Chondrocyte (in vitro differentiated cells): ENCODE data around the gene NFATC4. TPM values are rescaled to one million over a fixed set of nuclear protein-coding genes. Genes with fewer than 3 reads are reported as not detected.

Source experiments
- DNase-seq: peaks from one replicate; pipeline ENCODE4 v3.0.0; 2021; ENCODE audit warnings: mixed read lengths, low spot score
- H3K27ac Mint-ChIP-seq: one replicate; pipeline ENCODE4 v1.8.0; 2021; ENCODE audit warnings: mild to moderate bottlenecking, moderate library complexity, mixed read lengths; ENCODE audit not compliant: unreplicated experiment
- H3K27me3 Mint-ChIP-seq: 2 replicates; pipeline ENCODE4 v1.8.0; 2021; ENCODE audit warnings: low read depth, mixed read lengths
- H3K36me3 Mint-ChIP-seq: 2 replicates; pipeline ENCODE4 v1.8.0; 2021; ENCODE audit warnings: low read depth, mixed read lengths
- H3K4me1 Mint-ChIP-seq: 2 replicates; pipeline ENCODE4 v1.8.0; 2021; ENCODE audit warnings: low read depth, mild to moderate bottlenecking, mixed read lengths
- H3K4me3 Mint-ChIP-seq: one replicate; pipeline ENCODE4 v1.8.0; 2021; ENCODE audit warnings: mild to moderate bottlenecking, moderate library complexity, mixed read lengths; ENCODE audit not compliant: unreplicated experiment
- H3K9me3 Mint-ChIP-seq: 2 replicates; pipeline ENCODE4 v1.8.0; 2021; ENCODE audit warnings: low read depth, mixed read lengths
- CTCF ChIP-seq: fragments of 200-600 bp; sonication (generic); IDR thresholded peaks from 2 replicates; pipeline ENCODE4 v1.5.0; 2021; ENCODE audit warnings: antibody characterized with exemption, mild to moderate bottlenecking, moderate library complexity
- total RNA-seq: library from RNA; stranded (reverse); gene quantifications from 3 replicates; pipeline ENCODE4 v1.2.1, GENCODE V29; 2021

The NFATC4 gene
- total RNA-seq, 1 donor from 2014 or later: 97.7 TPM

- Mint-ChIP-seq H3K27me3 (peaks cover 24% of the 10 kb centered on the region), H3K36me3 (no peaks in the 10 kb centered on the region), H3K4me1 (peaks cover 7% of the 10 kb centered on the region), H3K9me3 (no peaks in the 10 kb centered on the region), H3K4me3 (no peak overlapping the region), H3K27ac (no peak overlapping the region)
- no peak for TF ChIP-seq CTCF
- no peak for DNase-seq
Observed at GRCh38 chr14:24340606-24341005, 27.4 kb upstream of the NFATC4 start.

GRCh38 chr14:24342889-24343288 is 25.1 kb upstream of the NFATC4 start:
- H3K27ac Mint-ChIP-seq: no peak overlapping the region
- H3K36me3 Mint-ChIP-seq: peaks cover 1% of the 10 kb centered on the region
- H3K9me3 Mint-ChIP-seq: no peaks in the 10 kb centered on the region
- H3K4me3 Mint-ChIP-seq: no peak overlapping the region
- no peak for TF ChIP-seq CTCF
- H3K27me3 Mint-ChIP-seq: peaks cover 28% of the 10 kb centered on the region
- DNase-seq: no peak
- no peaks in the 10 kb centered on the region for H3K4me1 Mint-ChIP-seq

GRCh38 chr14:24343795-24344660 is 24.0 kb upstream of the NFATC4 start:
- H3K9me3 Mint-ChIP-seq: no peaks in the 10 kb centered on the region
- no peak overlapping the region for H3K27ac Mint-ChIP-seq
- H3K4me3 Mint-ChIP-seq: no peak overlapping the region
- peaks cover 26% of the 10 kb centered on the region for H3K27me3 Mint-ChIP-seq
- H3K36me3 Mint-ChIP-seq: peaks cover 1% of the 10 kb centered on the region
- no peak for TF ChIP-seq CTCF
- no peaks in the 10 kb centered on the region for H3K4me1 Mint-ChIP-seq
- no peak for DNase-seq

- Mint-ChIP-seq H3K9me3 (no peaks in the 10 kb centered on the region), H3K36me3 (peaks cover 1% of the 10 kb centered on the region), H3K4me1 (no peaks in the 10 kb centered on the region), H3K27me3 (peaks cover 38% of the 10 kb centered on the region), H3K27ac (no peak overlapping the region), H3K4me3 (no peak overlapping the region)
- no peak for DNase-seq
- TF ChIP-seq CTCF: no peak
Observed at GRCh38 chr14:24347134-24347533, 20.9 kb upstream of the NFATC4 start.

GRCh38 chr14:24348186-24348585 is 19.8 kb upstream of the NFATC4 start:
- Mint-ChIP-seq H3K9me3 (no peaks in the 10 kb centered on the region), H3K27me3 (peaks cover 44% of the 10 kb centered on the region), H3K36me3 (peaks cover 1% of the 10 kb centered on the region), H3K4me3 (no peak overlapping the region), H3K4me1 (no peaks in the 10 kb centered on the region), H3K27ac (no peak overlapping the region)
- no peak for DNase-seq
- no peak for TF ChIP-seq CTCF
